Fibroblast of villous mesenchyme (primary cell): ENCODE data around the gene CNPY3. TPM values are rescaled to one million over a fixed set of nuclear protein-coding genes. Genes with fewer than 3 reads are reported as not detected.

Experiments
- DNase-seq: peaks from one replicate; pipeline ENCODE4 v3.0.0-alpha.2; 2010; ENCODE audit warnings: low read depth
- H3K4me3 ChIP-seq: 2 replicates; pipeline ENCODE4 v1.5.1; 2011; ENCODE audit warnings: low read depth, mild to moderate bottlenecking, low read length
- CTCF ChIP-seq: IDR thresholded peaks from 2 replicates; pipeline ENCODE4 v1.5.1; 2012; ENCODE audit warnings: low read depth, mild to moderate bottlenecking, low read length; ENCODE audit not compliant: insufficient read depth
- total RNA-seq: library from RNA; depleted of rRNA; stranded (reverse); fragments of >200 nt; gene quantifications from 2 replicates; pipeline ENCODE4 v1.2.3, GENCODE V29; 2012

The CNPY3 gene
- total RNA-seq, 1 donor, result 36.7 TPM

- H3K4me3 ChIP-seq, result no peak overlapping the region
- no peak for TF ChIP-seq CTCF
- DNase-seq, result peak; percentile 66
Observed at GRCh38 chr6:42923666-42924065, 5.6 kb upstream of the CNPY3 start.

- no peak overlapping the region for H3K4me3 ChIP-seq
- DNase-seq, result no peak
- TF ChIP-seq CTCF, result no peak
Observed at GRCh38 chr6:42925248-42925857, 3.9 kb upstream of the CNPY3 start.

- peak; percentile 79 for DNase-seq
- peak overlapping the region; percentile 75 for H3K4me3 ChIP-seq
- TF ChIP-seq CTCF, result no peak
Observed at GRCh38 chr6:42929821-42930360, 611 bp downstream of the CNPY3 start.

- no peak for DNase-seq
- TF ChIP-seq CTCF, result no peak
- no peak overlapping the region for H3K4me3 ChIP-seq
Observed at GRCh38 chr6:42932412-42932811, 3.1 kb downstream of the CNPY3 start.

GRCh38 chr6:42933205-42933604, 3.9 kb downstream of the CNPY3 start:
- no peak for TF ChIP-seq CTCF
- no peak overlapping the region for H3K4me3 ChIP-seq
- DNase-seq, result no peak

GRCh38 chr6:42935322-42935721, 6.0 kb downstream of the CNPY3 start:
- DNase-seq, result no peak
- H3K4me3 ChIP-seq, result no peak overlapping the region
- TF ChIP-seq CTCF, result no peak

GRCh38 chr6:42936398-42936797, 7.1 kb downstream of the CNPY3 start:
- no peak for TF ChIP-seq CTCF
- no peak overlapping the region for H3K4me3 ChIP-seq
- no peak for DNase-seq
